K562 (cell line): ENCODE measurements around the gene PIP5KL1. TPM values are rescaled to one million over a fixed set of nuclear protein-coding genes. Genes with fewer than 3 reads are reported as not detected.

Experiments
- CHD2 ChIP-seq: IDR thresholded peaks from 2 replicates; pipeline ENCODE4 v1.6.1; 2011; ENCODE audit warnings: low read depth, low read length
- COPS2 ChIP-seq: fragments of 450-650 bp; conservative IDR thresholded peaks from 2 replicates; pipeline ENCODE4 v1.6.1; 2016; ENCODE audit warnings: mild to moderate bottlenecking, moderate library complexity
- HNRNPH1 ChIP-seq: fragments of 200-400 bp; formaldehyde crosslinking; optimal IDR thresholded peaks from 2 replicates; pipeline ENCODE3; 2017; ENCODE audit warnings: low read depth, mild to moderate bottlenecking, low read length, moderate library complexity
- KAT7 ChIP-seq: sonication (generic); formaldehyde crosslinking; IDR thresholded peaks from 2 replicates; pipeline ENCODE4 v1.8.0; 2022; ENCODE audit warnings: missing genetic modification reagents, mild to moderate bottlenecking, borderline replicate concordance
- MAX ChIP-seq: sonication (generic); formaldehyde crosslinking; IDR thresholded peaks from 2 replicates; pipeline ENCODE4 v1.9.0; 2022; ENCODE audit warnings: mild to moderate bottlenecking, missing genetic modification reagents
- MTA2 ChIP-seq: fragments of 450-650 bp; IDR thresholded peaks from 2 replicates; pipeline ENCODE4 v1.6.1; 2016; ENCODE audit warnings: low read depth
- NCOA4 ChIP-seq: fragments of 450-650 bp; IDR thresholded peaks from 2 replicates; pipeline ENCODE4 v1.6.1; 2018; ENCODE audit warnings: mild to moderate bottlenecking; ENCODE audit not compliant: partially characterized antibody
- NEUROD1 ChIP-seq: fragments of 150-350 bp; IDR thresholded peaks from 2 replicates; pipeline ENCODE4 v1.6.1; 2014; ENCODE audit warnings: borderline replicate concordance, low read length, low read depth; ENCODE audit not compliant: partially characterized antibody
- POLR2G ChIP-seq: fragments of 200-400 bp; formaldehyde crosslinking; IDR thresholded peaks from 2 replicates; pipeline ENCODE4 v1.6.1; 2017; ENCODE audit warnings: low read depth, mild to moderate bottlenecking, antibody characterized with exemption, low read length, moderate library complexity
- PRMT5 ChIP-seq: sonication (generic); formaldehyde crosslinking; IDR thresholded peaks from 2 replicates; pipeline ENCODE4 v1.5.0; 2020; ENCODE audit warnings: missing genetic modification reagents
- PTBP1 ChIP-seq: fragments of 200-400 bp; formaldehyde crosslinking; IDR thresholded peaks from 2 replicates; pipeline ENCODE4 v1.6.1; 2017; ENCODE audit warnings: low read depth, low read length
- SMARCC2 ChIP-seq: fragments of 450-650 bp; IDR thresholded peaks from 2 replicates; pipeline ENCODE4 v1.6.1; 2017; ENCODE audit warnings: antibody characterized with exemption, moderate library complexity, mild to moderate bottlenecking, low read depth
- TAF1 ChIP-seq: IDR thresholded peaks from 2 replicates; pipeline ENCODE4 v1.6.1; 2011; ENCODE audit warnings: mild to moderate bottlenecking, low read length, moderate library complexity; ENCODE audit not compliant: insufficient read depth, control insufficient read depth, severe bottlenecking; ENCODE audit errors: extremely low read depth
- TARDBP ChIP-seq: fragments of 450-650 bp; IDR thresholded peaks from 2 replicates; pipeline ENCODE4 v1.6.1; 2016
- TCFL5 ChIP-seq: fragments of 250-450 bp; sonication (Bioruptor Pico); conservative IDR thresholded peaks from 2 replicates; pipeline ENCODE4 v1.6.1; 2021; ENCODE audit warnings: mild to moderate bottlenecking, moderate library complexity, matching md5 sums
- TFE3 ChIP-seq: fragments of 450-650 bp; formaldehyde crosslinking; IDR thresholded peaks from 2 replicates; pipeline ENCODE4 v1.4.0; 2020; ENCODE audit warnings: mild to moderate bottlenecking, mixed read lengths
- TGIF2 ChIP-seq: sonication (generic); formaldehyde crosslinking; IDR thresholded peaks from 2 replicates; pipeline ENCODE4 v1.8.1; 2022; ENCODE audit warnings: mild to moderate bottlenecking, missing genetic modification reagents, moderate library complexity
- TOE1 ChIP-seq, 2 experiments: fragments of 450-650 bp in 1 of 2; sonication (generic) in 1 of 2; formaldehyde crosslinking in 1 of 2; IDR thresholded peaks; 2 replicates each; pipeline versions ENCODE4 v1.7.1 to v1.8.0; 2016 to 2022; ENCODE audit warnings: borderline replicate concordance in 2 of 2, mild to moderate bottlenecking in 2 of 2, antibody characterized with exemption in 1 of 2, inconsistent platforms in 1 of 2, low read depth in 1 of 2, missing genetic modification reagents in 1 of 2, moderate library complexity in 1 of 2
- YY1 ChIP-seq, 3 experiments: IDR thresholded peaks; 2 replicates each; pipeline ENCODE4 v1.6.1; 2011; ENCODE audit warnings: low read length in 2 of 3, mild to moderate bottlenecking in 2 of 3, moderate library complexity in 2 of 3, borderline replicate concordance in 1 of 3, control low read depth in 1 of 3, low read depth in 1 of 3; ENCODE audit not compliant: insufficient read depth in 3 of 3, insufficient replicate concordance in 2 of 3, control insufficient read depth in 1 of 3, insufficient read length in 1 of 3; ENCODE audit errors: extremely low read depth in 1 of 3
- ZFP36 ChIP-seq: fragments of 150-350 bp; IDR thresholded peaks from 2 replicates; pipeline ENCODE4 v1.6.1; 2018; ENCODE audit warnings: low read length, low read depth; ENCODE audit not compliant: partially characterized antibody
- ZNF253 ChIP-seq: fragments of 250-450 bp; sonication (Bioruptor Pico); conservative IDR thresholded peaks from 2 replicates; pipeline ENCODE4 v1.6.1; 2021; ENCODE audit warnings: mild to moderate bottlenecking
- ZNF444 ChIP-seq: fragments of 250-450 bp; sonication (Bioruptor Pico); IDR thresholded peaks from 2 replicates; pipeline ENCODE4 v1.4.0; 2020; ENCODE audit warnings: mild to moderate bottlenecking, moderate library complexity
- ZNF561 ChIP-seq: fragments of 450-650 bp; formaldehyde crosslinking; conservative IDR thresholded peaks from 2 replicates; pipeline ENCODE4 v1.4.0; 2020; ENCODE audit warnings: mild to moderate bottlenecking, moderate library complexity
- polyA plus RNA-seq, 8 experiments: library from polyadenylated mRNA; depleted of rRNA in 4 of 8; stranded (reverse) in 5 of 8; unstranded in 3 of 8; fragments of >200 nt; fragmentation: Nextera tagmentation in 2 of 8; fragmentation: Illumina TruSeq in 1 of 8; extraction: Ambion mirVana in 2 of 8; extraction: Trizol in 1 of 8; gene quantifications; 2 replicates each; pipeline versions ENCODE4 v1.2.1 to v1.2.3, GENCODE V29; 2011 to 2014; ENCODE audit warnings: inconsistent platforms in 1 of 8, missing spikeins in 1 of 8
- total RNA-seq, 7 experiments: library from RNA; depleted of rRNA in 6 of 7; stranded (reverse); fragments of >200 nt in 6 of 7; fragmentation: Illumina TruSeq in 2 of 7; extraction: Trizol in 2 of 7; gene quantifications; 2 replicates each; pipeline versions ENCODE4 v1.2.1 to v1.2.3, GENCODE V29; 2011 to 2021; ENCODE audit warnings: low replicate concordance in 1 of 7
- TF ChIP-seq, protein P1 (sequence below): fragments of 250-450 bp; sonication (Bioruptor Pico); IDR thresholded peaks from 2 replicates; pipeline ENCODE4 v1.4.0; 2020; ENCODE audit warnings: mild to moderate bottlenecking, moderate library complexity

The PIP5KL1 gene
- total and polyA plus RNA-seq, 9 of the 15 experiments (the other 6 are each of a cell fraction or from before 2014, with no cell fraction given) = 0.18 to 4.8 (median 1.2) TPM

GRCh38 chr9:127903557-127904475 lies 26.8 kb downstream of the PIP5KL1 start (continued):
- TF ChIP-seq TOE1 (IDR thresholded peaks at IDR 0.05; ENCODE audit: borderline replicate concordance) = 0 out of 2 replicates have a peak, but pooled peaks have one; percentile 14
- TF ChIP-seq TOE1 (CRISPR knock-in tag; IDR thresholded peaks at IDR 0.05; ENCODE audit: borderline replicate concordance, low read depth) = no peak
- TF ChIP-seq CHD2 = no peak
- TF ChIP-seq MAX (CRISPR knock-in tag) = peak; percentile 12; the same call in 1 of the 2 replicates
- no peak for TF ChIP-seq SMARCC2
- TF ChIP-seq TAF1 = peak; percentile 76
- TF ChIP-seq MTA2 = no peak
- no peak for TF ChIP-seq HNRNPH1
- TF ChIP-seq PRMT5 (CRISPR knock-in tag) = no peak
- no peak for TF ChIP-seq PTBP1
- no peak for TF ChIP-seq ZFP36
- no peak for TF ChIP-seq TGIF2 (CRISPR knock-in tag)
- TF ChIP-seq ZNF444 (CRISPR knock-in tag) = no peak
- TF ChIP-seq KAT7 (CRISPR knock-in tag) = 0 out of 2 replicates have a peak, but pooled peaks have one; percentile 8
- no peak for TF ChIP-seq ZNF253 (CRISPR knock-in tag)
- TF ChIP-seq, protein P1, sequence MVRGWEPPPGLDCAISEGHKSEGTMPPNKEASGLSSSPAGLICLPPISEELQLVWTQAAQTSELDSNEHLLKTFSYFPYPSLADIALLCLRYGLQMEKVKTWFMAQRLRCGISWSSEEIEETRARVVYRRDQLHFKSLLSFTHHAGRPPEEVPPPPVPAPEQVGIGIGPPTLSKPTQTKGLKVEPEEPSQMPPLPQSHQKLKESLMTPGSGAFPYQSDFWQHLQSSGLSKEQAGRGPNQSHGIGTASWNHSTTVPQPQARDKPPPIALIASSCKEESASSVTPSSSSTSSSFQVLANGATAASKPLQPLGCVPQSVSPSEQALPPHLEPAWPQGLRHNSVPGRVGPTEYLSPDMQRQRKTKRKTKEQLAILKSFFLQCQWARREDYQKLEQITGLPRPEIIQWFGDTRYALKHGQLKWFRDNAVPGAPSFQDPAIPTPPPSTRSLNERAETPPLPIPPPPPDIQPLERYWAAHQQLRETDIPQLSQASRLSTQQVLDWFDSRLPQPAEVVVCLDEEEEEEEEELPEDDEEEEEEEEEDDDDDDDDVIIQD (CRISPR knock-in tag) = no peak
- TF ChIP-seq POLR2G = peak; percentile 68
- no peak for TF ChIP-seq TARDBP
- peak in 1 of 3 experiments; percentile 62 for TF ChIP-seq YY1 (IDR thresholded peaks at IDR 0.05; ENCODE audit: borderline replicate concordance in 1 of 3, control insufficient read depth in 1 of 3, extremely low read depth in 1 of 3, insufficient read depth in 3 of 3, insufficient read length in 1 of 3, insufficient replicate concordance in 2 of 3, low read depth in 1 of 3, low read length in 2 of 3)
- TF ChIP-seq TFE3 = no peak
- no peak for TF ChIP-seq COPS2
- no peak for TF ChIP-seq NCOA4
- no peak for TF ChIP-seq TCFL5 (CRISPR knock-in tag)
- TF ChIP-seq NEUROD1 = peak; percentile 29
- no peak for TF ChIP-seq ZNF561
